ENCODE results near the gene IZUMO4.
A peak's percentile ranks its signal among the peaks of the same experiment; 100 is the strongest.
"Not testable (repeated sequence)": the region's sequence is repeated elsewhere in the genome, so short reads cannot be mapped to it uniquely, and the experiment has no call there.

The IZUMO4 gene

DNA sequence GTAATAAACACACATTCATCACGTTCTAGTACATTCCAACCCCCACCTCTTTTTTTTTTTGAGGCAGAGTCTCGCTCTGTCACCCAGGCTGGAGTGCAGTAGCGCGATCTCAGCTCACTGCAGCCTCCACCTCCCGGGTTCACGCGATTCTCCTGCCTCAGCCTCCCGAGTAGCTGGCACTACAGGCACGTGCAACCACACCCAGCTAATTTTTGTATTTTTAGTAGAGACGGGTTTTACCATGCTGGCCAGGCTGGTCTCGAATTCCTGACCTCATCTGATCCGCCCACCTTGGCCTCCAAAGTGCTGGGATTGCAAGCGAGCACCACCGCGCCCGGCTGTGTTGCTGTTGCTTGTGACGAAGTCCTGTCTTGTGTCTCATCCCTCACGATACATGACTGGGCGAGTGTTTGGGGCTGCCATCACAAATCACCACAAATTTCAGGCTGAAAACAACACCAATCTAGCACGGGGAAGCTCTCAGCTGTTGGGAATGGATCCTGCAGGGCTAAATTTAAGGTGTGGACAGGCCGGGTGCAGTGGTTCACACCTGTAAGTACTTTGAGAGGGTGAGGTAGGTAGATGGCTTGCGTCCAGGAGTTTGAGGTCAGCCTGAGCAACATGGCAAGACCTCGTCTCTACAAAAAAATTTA is 16.3 kb upstream of the IZUMO4 start:
- DNase-seq (ENCODE audit: low spot score): no peak

DNA sequence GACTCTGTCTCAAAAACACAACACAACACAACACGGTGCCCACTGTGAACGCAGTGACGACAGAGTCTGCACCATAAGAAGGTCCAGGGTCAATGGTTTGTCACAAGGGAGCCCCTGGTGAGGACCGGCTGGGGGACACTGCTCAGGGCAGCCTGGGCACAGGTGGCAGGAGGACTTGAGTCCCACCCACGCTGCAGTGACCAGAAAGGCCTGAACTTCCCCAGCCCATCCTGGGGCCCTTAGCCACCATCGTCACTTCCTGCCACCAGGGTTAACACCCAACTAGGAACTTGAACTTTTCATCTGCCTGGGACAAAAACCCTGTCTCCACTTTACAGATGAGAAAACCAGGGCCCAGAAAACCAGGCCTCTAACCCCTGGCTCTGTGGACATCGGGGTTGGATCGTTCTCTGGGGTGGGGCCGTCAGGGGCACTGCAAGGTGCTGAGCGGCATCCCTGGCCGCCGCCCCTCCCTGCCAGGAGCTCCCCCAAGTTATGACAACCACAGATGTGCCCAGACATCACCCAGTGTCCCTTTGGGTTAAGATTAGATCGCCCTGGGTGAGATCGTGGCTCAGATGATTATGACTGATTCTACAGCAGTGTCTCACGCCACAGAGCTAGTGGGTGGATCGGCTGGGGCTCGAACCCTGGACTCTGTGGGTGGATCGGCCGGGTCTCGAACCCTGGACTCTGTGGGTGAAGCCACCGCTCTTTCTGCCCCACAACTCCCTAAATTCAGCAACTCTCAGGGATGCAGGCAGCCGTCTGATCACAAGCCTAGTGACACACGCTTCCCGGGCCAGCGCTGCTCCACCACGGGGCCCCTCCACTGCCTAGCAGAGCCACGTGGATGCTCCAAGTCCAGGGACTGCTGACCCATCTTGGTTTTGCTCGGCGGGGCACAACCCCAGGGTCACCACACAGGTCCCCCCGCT is 14.6 kb upstream of the IZUMO4 start:
- no peak for DNase-seq (ENCODE audit: low spot score)

DNA sequence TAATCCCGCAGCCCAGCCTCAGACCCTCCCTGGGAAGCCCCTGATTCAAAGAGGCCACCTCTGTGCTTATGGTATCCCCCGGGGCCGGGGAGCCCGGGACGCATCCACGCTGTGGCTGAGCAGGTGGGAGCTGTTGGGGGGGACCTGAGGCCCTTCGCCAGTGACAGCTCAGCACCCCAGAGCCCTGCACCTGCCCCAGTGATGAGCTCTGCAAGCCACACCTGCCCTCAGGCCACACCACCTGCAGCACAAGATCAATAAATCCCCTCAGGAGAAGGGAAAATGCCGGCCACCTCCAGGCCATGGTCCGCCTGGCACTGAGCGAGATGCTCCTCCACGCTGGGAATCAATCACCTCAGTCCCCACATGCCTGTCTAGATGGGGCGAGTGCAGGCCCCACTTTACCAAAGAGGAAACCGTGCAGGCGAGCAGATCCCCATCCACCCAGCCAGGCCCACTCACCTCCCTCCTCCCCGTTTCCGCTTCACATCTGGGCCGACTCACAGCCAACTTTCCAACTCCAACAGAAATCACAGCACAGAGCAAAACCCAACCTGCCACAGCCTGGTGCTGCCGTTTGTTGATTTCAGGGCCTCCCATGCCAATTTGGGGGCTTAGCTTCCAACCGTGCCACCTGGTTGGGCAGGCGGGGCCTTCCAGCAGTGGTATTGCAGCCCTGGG is 13.4 kb upstream of the IZUMO4 start:
- DNase-seq (ENCODE audit: low spot score): no peak

DNA sequence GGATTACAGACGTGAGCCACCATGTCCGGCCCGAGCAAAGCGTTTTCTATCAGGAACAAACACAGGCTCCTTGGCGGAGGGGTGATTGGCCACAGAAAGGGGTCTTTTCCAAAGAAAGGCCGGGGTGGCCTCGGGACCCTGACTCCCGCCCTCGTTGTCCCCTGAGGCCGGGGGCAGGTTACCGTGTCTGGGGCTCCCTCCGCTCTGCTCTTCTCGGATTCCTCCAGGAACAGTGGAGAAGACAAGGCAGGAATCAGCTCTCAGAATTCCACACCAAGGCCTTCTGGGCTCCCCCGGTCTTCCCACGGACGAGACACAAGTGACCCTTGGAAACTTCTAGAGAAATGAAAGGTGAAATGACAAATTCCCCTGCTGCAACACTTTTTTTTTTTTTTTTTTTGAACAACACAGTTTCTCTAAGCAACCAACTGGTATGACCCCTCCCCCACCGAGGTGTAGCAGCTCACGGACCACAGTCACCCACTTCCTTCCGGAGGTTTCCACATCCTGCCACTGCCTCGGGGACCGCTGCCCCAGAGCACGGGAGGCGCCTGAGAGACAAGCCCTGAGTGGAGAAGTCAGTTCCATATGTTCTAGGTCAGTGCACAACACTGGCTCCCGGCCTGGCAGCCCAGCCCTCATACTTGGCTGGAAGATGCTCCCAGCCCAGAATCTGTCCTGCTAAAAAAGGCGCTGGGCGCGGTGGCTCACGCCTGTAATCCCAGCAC is 11.6 kb upstream of the IZUMO4 start:
- no peak for DNase-seq (ENCODE audit: low spot score)

GRCh38 chr19:2086695-2087620 is 9.8 kb upstream of the IZUMO4 start:
- DNase-seq (ENCODE audit: low spot score): not testable (repeated sequence)

DNA sequence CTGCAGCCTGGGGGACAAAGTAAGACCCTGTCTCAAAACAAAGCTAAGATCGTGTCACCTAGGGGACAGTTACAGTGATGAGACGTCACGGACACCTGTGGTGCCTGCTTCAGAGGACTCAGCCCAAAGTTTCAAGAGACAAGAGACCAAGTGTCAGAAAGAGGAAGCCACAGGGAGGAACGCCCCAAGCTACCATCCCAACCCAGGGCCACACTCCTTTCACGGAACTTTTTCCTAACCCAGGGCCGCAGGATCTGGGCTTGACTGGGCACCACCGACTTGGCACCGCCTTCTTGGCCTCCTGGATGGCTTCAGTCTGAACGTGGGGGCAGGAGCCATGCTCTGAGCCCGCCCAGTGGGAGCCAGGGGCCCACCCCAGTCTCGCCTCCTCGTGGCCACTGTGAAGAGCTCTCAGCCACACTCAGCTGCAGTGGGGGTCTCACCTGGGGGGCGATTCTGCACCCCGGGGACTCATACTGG is 9.1 kb upstream of the IZUMO4 start:
- no peak for DNase-seq (ENCODE audit: low spot score)

DNA sequence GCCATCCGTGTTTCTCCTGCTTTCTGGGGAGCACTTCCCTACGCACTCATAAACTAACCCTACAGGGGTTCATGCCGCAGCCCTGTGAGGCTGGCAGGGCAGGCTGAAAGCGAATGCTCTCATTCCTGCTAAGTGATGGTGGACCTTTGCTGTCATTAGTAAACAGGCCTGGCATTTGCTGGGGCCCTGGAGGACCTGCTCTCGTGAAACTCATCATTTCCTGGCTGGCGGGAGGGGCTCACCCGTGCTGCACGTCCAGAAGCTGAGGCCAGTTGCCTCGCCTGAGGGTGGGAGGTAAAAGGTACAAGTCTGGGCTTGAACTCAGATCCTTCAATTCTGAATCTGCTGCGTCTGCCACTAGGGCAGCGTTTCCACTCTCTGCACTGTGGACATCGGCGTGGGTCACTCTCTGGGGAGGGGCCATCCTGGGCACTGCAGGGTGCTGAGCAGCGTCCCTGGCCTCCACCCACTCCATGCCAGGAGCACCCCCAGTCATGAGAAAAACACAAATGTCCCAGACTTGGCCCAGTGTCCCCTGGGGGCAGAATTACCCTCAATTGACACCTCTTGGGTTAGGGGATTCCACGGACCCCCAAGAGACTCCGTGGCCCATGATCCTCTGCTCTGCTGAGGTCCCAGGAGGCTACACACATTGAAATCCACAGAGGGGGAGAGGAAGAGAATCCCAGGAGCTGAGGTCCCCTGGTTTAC is 7.6 kb upstream of the IZUMO4 start:
- no peak for DNase-seq (ENCODE audit: low spot score)

DNA sequence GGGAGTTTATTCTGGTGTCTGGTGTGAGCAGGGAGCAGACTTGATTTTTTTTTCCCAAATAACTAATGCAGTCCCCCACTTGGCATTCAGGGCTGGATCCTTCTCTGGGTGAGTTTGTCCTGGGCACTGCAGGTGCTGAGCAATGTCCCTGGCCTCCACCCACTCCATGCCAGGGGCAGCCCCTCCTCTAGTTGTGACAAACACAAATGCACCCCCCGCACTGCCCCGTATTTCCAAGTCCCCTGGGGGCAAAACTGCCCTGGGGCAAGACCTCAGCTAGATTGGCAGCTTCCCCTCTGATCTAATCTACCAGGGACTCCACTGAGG is 7.0 kb upstream of the IZUMO4 start:
- no peak for DNase-seq (ENCODE audit: low spot score)

GRCh38 chr19:2091926-2092525 is 4.7 kb upstream of the IZUMO4 start:
- not testable (repeated sequence) for DNase-seq (ENCODE audit: low spot score)

GRCh38 chr19:2096034-2096479 is 658 bp upstream of the IZUMO4 start, which contains the start of gene MOB3A:
Gene MOB3A, minus strand, starts transcription at chr19:2096326. Its CDS starts 17,766 bp downstream, at chr19:2078560.
- DNase-seq (ENCODE audit: low spot score): peak; percentile 92

DNA sequence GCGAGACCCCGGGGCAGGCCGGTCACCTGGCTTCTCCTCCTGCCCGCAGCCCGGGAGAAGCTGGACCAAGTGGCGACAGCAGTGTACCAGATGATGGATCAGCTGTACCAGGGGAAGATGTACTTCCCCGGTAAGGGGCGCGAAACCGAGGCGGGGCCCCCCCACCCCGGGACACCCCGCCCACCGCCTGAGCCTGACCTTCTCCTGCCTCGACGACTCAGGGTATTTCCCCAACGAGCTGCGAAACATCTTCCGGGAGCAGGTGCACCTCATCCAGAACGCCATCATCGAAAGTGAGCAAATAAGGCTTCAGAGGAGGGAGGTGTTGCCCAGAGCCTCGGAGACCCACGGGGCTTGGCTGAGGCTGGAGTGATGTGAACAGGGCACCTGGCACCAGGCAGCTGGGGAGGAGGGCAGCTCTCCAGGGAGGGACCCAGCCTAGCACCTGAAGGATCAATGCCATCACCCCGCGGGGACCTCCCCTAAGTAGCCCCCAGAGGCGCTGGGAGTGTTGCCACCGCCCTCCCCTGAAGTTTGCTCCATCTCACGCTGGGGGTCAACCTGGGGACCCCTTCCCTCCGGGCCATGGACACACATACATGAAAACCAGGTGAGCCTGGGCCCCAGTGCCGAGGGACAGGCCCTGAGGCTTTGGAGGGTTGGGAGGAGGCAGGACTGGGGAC is 629 bp downstream of the IZUMO4 start:
- DNase-seq (ENCODE audit: low spot score): no peak

- DNase-seq (ENCODE audit: low spot score): no peak
Observed at GRCh38 chr19:2097886-2098327, 1.2 kb downstream of the IZUMO4 start.

DNA sequence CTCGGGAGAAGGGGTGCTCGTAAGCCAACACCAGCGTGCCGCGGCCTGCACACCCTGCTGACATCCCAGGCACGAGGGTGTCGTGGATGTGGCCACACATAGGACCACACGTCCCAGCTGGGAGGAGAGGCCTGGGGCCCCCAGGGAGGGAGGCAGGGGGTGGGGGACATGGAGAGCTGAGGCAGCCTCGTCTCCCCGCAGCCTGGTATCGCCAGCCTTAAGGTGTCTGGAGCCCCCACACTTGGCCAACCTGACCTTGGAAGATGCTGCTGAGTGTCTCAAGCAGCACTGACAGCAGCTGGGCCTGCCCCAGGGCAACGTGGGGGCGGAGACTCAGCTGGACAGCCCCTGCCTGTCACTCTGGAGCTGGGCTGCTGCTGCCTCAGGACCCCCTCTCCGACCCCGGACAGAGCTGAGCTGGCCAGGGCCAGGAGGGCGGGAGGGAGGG is 2.4 kb downstream of the IZUMO4 start:
- no peak for DNase-seq (ENCODE audit: low spot score)

DNA sequence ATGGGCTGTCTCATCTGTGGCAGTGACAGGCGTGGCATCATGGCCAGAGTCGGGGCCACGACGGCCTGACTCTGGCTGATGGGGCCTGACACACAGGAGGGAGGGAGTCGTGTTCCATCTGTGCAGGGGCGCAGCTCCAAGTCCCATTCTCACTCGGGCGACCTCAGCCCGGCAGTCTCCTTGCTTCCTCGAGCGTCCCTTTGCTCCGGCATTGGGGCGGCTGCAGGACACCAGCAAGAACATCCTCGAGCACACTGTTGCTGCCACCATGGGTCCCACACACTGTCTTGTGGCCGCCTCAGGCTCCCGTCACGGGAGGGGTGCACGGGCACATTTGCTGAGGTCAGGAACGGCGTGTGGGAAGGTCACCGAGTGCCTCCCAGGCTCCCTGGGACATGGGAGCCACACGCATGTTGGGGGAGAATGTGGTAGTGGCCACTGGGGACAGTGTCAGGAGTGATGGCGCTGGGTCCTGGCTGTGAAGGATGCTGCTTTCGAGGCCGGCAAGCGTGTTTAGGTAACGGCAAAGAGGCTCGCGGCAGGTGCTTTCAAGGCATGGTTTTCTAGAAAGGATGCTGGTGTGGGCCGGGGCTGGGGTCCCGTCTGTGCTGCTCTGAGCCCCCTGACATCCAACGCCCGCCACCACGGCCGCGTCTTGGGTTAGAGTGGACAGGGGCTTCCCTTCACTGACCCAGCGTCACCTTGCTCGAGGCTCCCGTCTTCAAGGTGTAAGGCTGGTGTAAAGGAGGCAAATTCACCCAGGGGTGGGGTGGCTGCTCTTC is 3.4 kb downstream of the IZUMO4 start:
- no peak for DNase-seq (ENCODE audit: low spot score)

- no peak for DNase-seq (ENCODE audit: low spot score)
Observed at GRCh38 chr19:2100719-2101061, 4.0 kb downstream of the IZUMO4 start.

DNA sequence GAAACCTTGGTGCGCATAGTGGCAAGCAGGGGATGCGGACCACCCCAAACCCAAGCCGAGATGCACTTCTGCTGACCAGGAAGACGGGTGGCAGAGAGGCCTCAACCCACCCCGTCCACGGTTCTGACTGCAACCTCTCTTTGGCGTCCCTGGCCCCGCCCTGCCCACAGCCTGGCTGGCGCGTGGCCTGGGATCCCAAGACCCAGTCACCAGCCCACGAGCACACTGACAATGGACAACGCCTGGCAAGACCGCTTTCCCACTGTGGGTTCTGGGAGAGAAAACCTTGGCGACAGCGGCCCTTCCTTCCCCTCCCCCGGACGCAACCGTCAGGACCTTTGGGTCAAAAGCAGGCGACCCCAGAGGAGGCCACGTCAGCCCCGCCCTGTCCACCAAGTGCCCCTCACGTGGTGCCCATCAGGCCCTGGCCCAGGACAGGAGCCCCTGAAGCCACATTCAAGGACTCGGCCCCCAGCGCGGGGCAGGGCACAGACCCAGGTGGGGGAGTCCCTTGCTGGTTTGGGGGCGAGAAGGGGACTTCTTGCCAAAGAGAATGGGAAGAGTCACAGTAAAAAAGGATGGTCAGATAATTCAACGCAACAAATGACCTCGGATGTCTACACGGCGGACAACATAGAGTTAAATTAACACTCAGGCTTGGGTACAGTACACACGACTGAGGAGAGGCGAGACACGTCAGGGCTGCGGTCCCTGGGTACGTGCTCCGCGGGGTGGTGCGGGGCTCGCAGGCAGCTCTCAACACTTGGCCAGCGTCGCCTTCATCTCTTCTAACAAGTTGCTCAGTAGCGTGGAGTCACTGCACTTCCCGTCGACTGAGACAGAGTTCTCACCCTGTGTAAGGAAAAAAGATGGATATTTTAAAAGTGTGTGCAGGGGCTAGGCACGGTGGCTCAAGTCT is 5.0 kb downstream of the IZUMO4 start:
- no peak for DNase-seq (ENCODE audit: low spot score)
